Retinal pigment epithelial cell (primary cell): ENCODE data around the gene LCTL.
"Not testable (repeated sequence)": the region's sequence is repeated elsewhere in the genome, so short reads cannot be mapped to it uniquely, and the experiment has no call there.

Experiments used
- DNase-seq: peaks from one replicate; pipeline ENCODE4 v3.0.0-alpha.2; 2010; ENCODE audit warnings: low read depth
- H3K4me3 ChIP-seq: 2 replicates; pipeline ENCODE4 v1.5.1; 2011; ENCODE audit warnings: mild to moderate bottlenecking, low read length, control low read depth, moderate library complexity
- TF ChIP-seq, protein P1 (sequence below): conservative IDR thresholded peaks from 2 replicates; pipeline ENCODE4 v1.5.1; 2011; ENCODE audit warnings: low read depth, low read length, control low read depth, inconsistent platforms

The LCTL gene

DNA sequence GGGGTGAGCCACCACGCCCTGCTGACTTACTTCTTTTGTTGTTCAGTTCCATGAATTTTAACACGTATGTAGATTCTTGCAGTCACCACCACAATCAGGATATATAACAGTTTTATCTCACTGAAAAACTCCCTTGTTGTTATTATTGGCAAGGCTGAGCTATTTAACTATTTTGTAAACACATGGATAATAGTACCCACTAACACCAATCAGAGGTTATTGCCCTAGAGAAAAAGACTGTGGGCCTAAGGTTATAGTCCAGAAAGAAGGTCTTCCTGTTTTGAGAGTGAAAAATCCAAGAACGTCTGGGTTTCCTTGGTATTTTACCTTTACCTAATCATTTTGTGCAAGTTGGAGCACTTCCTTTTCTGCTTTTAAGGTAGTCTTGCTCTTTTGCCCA lies 51.2 kb downstream of the LCTL start:
- TF ChIP-seq, protein P1, sequence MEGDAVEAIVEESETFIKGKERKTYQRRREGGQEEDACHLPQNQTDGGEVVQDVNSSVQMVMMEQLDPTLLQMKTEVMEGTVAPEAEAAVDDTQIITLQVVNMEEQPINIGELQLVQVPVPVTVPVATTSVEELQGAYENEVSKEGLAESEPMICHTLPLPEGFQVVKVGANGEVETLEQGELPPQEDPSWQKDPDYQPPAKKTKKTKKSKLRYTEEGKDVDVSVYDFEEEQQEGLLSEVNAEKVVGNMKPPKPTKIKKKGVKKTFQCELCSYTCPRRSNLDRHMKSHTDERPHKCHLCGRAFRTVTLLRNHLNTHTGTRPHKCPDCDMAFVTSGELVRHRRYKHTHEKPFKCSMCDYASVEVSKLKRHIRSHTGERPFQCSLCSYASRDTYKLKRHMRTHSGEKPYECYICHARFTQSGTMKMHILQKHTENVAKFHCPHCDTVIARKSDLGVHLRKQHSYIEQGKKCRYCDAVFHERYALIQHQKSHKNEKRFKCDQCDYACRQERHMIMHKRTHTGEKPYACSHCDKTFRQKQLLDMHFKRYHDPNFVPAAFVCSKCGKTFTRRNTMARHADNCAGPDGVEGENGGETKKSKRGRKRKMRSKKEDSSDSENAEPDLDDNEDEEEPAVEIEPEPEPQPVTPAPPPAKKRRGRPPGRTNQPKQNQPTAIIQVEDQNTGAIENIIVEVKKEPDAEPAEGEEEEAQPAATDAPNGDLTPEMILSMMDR: no peak
- no peak overlapping the region for H3K4me3 ChIP-seq
- no peak for DNase-seq

DNA sequence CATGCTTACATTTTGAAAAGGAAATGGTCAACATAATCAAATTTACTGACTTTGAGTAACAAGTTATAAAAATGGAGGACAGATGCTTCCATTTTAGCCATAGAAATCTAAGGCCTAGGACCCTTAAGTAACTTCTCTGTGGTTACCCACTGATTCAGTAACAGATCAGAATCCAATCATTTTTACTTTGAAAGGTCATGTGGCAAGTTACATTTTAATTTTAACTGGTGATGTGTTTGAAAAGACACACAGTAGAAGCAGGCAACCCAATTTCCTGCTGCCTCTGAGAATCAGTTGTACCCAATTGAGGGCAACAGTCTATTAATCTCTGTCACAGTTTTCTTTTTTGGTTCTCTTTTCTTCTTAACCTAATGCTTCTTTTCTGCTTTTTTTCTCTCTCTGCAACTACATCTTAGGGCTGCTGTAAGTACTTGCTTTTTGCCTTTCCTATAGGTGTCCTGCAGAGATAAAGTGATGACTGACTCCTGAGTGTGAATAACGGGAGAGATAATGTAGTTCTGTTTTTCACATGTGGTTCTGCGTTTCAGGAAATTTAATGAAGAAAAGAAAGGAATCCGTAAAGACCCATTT lies 57.4 kb downstream of the LCTL start:
- DNase-seq: no peak
- TF ChIP-seq, protein P1: no peak
- H3K4me3 ChIP-seq: no peak overlapping the region

DNA sequence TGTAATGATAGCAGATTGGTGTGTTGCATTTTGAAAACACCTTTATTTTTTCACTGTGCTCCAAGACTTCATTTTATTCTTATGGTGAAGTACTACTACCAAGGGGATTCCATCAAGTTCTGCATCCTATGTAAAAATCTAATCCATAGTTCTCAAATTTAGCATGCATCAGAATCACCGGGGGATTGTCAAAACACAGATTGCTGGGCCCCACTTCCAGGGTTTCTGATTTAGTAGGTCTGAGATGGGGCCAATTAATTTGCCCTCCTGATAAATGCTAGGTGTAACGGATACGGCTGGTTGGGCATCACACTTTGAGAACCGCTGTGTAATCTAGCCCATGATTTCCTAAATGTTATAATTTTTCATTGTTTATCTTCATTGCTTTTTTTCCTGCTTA lies 60.0 kb downstream of the LCTL start:
- peak overlapping the region; percentile 94 for H3K4me3 ChIP-seq
- TF ChIP-seq, protein P1: no peak
- DNase-seq: no peak

DNA sequence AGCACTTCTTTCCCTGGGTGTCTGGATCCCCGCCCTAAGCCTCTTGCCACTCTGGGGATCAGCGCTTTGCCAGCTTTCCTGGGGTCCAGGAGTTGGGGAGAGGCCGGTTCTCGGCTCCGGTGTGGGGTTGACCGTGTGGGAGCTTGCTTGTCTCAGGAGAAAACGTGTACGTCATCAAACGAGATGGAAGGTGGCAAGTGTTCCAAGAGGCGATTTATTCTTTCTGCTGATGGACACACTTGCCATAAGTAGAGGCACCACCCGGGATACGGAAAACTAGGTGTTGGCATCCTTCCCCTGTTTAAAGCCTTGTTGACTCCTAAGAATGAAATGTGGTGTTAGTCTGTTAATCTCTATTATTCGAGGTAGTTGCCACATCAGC lies 60.4 kb downstream of the LCTL start:
- H3K4me3 ChIP-seq: peak overlapping the region; percentile 94
- TF ChIP-seq, protein P1: no peak
- DNase-seq: peak; percentile 62

DNA sequence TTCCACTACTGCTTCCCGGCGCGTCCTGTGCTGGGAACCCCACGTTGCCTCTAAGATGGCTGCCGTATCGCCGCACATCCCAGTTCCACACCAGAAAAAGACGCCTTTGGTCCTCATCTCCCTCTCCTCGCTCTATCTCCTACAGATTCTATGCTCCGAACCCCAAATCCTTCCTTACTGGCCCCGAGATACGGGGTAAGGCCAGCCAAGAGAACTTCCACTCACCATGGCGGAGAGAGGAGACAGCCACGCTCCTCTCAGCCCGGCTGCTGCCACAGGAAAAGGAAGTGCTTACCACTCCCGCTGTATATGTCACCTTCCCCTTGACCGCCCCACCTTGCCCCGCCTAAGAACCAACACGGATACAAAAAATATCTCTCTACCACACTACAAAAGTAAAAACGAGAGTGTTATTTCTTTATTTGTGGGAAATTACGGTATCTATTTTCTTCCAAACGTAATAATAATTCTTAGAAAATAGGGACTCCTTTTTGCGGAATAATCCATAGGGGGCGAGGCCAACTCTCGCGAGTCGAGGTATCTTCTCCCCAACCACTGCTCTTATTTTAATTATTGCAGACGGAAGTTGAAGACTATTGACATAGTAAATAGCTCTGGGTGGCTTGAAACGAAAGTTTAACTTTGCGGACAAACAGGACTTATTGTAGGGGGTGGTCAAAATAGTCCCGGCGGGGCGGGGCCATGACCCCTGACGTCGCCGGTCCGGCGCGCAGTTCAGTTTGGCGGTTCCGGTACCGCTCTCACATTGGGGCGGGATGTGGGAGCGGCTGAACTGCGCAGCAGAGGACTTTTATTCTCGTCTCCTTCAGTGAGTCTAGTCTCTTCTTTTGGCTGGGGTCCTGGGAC lies 61.0 kb downstream of the LCTL start, which contains the start of the genes RPL4 and ZWILCH:
RPL4 (minus strand) TSS at position 293 of the 867 bp plus-strand sequence; CDS start at position 228, 65 bp downstream.
ZWILCH (plus strand) TSS at position 764 of the 867 bp plus-strand sequence; CDS start at position 777, 13 bp downstream.
- peak within 1 kb of the TSS; percentile 94 for H3K4me3 ChIP-seq
- TF ChIP-seq, protein P1: no peak
- peak; percentile 55 for DNase-seq

DNA sequence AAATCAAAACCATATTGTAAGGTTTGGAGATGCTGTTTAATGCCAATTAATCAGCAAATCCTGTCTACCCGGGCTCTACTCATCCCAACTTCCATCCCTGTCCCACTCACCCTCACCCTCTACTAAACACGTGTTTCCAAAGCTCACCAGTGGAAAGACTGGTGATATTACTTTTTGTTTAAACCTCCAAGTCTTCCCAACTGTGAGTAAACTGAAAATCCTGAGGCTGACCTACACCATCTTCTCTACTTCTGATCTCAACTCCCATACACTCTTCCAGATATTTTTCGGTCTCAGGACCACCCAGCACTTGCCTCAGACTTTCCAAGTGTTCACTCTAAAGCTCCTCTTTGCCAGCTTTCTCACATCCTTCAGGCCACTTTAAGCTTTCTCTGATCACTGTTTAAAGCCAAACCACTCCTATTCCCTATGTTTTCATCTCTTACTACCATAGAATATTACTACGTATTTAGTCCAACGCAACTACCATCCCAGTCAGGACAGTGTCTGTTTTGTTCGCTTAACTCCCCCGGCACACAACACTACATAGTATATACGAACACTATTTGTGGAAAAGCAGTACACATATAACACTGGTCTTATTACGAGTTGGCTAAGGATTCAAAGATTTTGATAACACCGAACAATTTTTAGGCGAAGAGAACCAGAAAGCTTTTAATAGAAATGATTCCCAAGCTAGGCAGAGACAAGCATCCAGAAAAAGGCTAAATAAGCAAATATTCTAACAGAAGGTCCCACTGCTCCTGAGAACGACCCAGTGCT lies 61.8 kb downstream of the LCTL start:
- H3K4me3 ChIP-seq: peak overlapping the region; percentile 94
- DNase-seq: no peak
- TF ChIP-seq, protein P1: no peak

DNA sequence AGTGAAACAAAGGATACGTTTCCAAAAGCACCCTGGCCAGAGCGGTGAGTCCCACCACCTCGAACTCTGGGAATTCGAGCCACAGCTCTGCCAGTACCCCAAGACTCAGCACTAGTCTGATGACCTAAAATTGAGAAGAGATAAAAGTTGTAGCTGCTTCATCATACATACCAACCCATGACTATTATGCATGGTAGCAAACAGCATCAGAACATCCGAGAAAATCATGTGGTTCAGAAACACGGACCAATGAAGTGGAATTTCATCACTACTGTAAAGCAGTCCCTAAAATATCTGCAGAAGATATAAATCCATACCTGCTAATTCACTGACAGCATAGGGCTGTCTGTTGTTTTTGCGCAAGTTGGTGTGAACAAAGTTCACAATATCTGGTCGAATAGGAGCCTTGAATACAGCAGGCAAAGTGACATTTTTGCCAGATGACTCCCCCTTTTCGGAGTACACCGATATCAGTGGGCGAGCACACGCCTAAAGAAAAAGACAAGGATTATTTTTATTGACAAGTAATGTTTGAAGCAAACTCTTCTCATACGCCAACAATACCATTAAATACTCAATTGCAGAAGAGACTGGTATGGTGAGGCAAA lies 62.7 kb downstream of the LCTL start:
- not testable (repeated sequence) for DNase-seq
- H3K4me3 ChIP-seq: peak overlapping the region; percentile 94
